HepG2 (cell line): ENCODE measurements around the gene PMVK. TPM values are rescaled to one million over a fixed set of nuclear protein-coding genes. Genes with fewer than 3 reads are reported as not detected.

Experiments
- ARHGAP35 ChIP-seq: sonication (generic); formaldehyde crosslinking; IDR thresholded peaks from 2 replicates; pipeline ENCODE4 v1.9.0; 2022; ENCODE audit warnings: mild to moderate bottlenecking, inconsistent platforms, moderate library complexity, missing genetic modification reagents, borderline replicate concordance
- ATF2 ChIP-seq: sonication (generic); formaldehyde crosslinking; IDR thresholded peaks from 2 replicates; pipeline ENCODE4 v1.4.0; 2020; ENCODE audit warnings: missing genetic modification reagents
- CC2D1A ChIP-seq: sonication (generic); formaldehyde crosslinking; IDR thresholded peaks from 2 replicates; pipeline ENCODE4 v1.8.1; 2023; ENCODE audit warnings: mild to moderate bottlenecking, missing genetic modification reagents
- CCAR2 ChIP-seq: fragments of 200-400 bp; formaldehyde crosslinking; optimal IDR thresholded peaks from 2 replicates; pipeline ENCODE3; 2018; ENCODE audit warnings: low read depth, mild to moderate bottlenecking, low read length, moderate library complexity
- FOXA1 ChIP-seq, 2 experiments: fragments of 450-650 bp in 1 of 2; sonication (generic) in 1 of 2; formaldehyde crosslinking in 1 of 2; IDR thresholded peaks; 2 replicates each; pipeline versions ENCODE4 v1.4.0 to v1.6.1; 2016 to 2020; ENCODE audit warnings: missing genetic modification reagents in 1 of 2
- SAFB2 ChIP-seq: sonication (generic); formaldehyde crosslinking; IDR thresholded peaks from 2 replicates; pipeline ENCODE4 v1.5.1; 2020; ENCODE audit warnings: missing genetic modification reagents, low read depth, mild to moderate bottlenecking, borderline replicate concordance
- TRIM24 ChIP-seq: sonication (generic); formaldehyde crosslinking; IDR thresholded peaks from 2 replicates; pipeline ENCODE4 v1.8.0; 2022; ENCODE audit warnings: mild to moderate bottlenecking, missing genetic modification reagents
- ZMYM3 ChIP-seq: sonication (generic); formaldehyde crosslinking; IDR thresholded peaks from 2 replicates; pipeline ENCODE4 v1.5.1; 2020; ENCODE audit warnings: mild to moderate bottlenecking, missing genetic modification reagents
- ZNF138 ChIP-seq: sonication (generic); formaldehyde crosslinking; IDR thresholded peaks from 2 replicates; pipeline ENCODE4 v1.5.0; 2020; ENCODE audit warnings: mild to moderate bottlenecking, low read depth, missing genetic modification reagents
- ZNF350 ChIP-seq: sonication (generic); formaldehyde crosslinking; IDR thresholded peaks from 2 replicates; pipeline ENCODE4 v1.4.0; 2020; ENCODE audit warnings: mild to moderate bottlenecking, low read depth, missing genetic modification reagents, borderline replicate concordance
- ZNF563 ChIP-seq: sonication (generic); formaldehyde crosslinking; IDR thresholded peaks from 2 replicates; pipeline ENCODE4 v1.8.0; 2022; ENCODE audit warnings: mild to moderate bottlenecking, moderate library complexity, missing genetic modification reagents
- ZNF569 ChIP-seq: sonication (generic); formaldehyde crosslinking; IDR thresholded peaks from 2 replicates; pipeline ENCODE4 v1.5.0; 2020; ENCODE audit warnings: mild to moderate bottlenecking, missing genetic modification reagents, moderate library complexity, borderline replicate concordance
- ZNF652 ChIP-seq: IDR thresholded peaks from 2 replicates; pipeline ENCODE4 v1.6.1; 2016; ENCODE audit warnings: low read depth, borderline replicate concordance
- ZNF724P ChIP-seq: sonication (generic); formaldehyde crosslinking; IDR thresholded peaks from 2 replicates; pipeline ENCODE4 v1.8.0; 2022; ENCODE audit warnings: missing genetic modification reagents, borderline replicate concordance
- ZNF766 ChIP-seq: sonication (generic); formaldehyde crosslinking; IDR thresholded peaks from 2 replicates; pipeline ENCODE4 v1.5.0; 2020; ENCODE audit warnings: missing genetic modification reagents, borderline replicate concordance
- ZNF770 ChIP-seq: sonication (generic); formaldehyde crosslinking; IDR thresholded peaks from 2 replicates; pipeline ENCODE4 v1.5.0; 2020; ENCODE audit warnings: mild to moderate bottlenecking, missing genetic modification reagents
- ZNF800 ChIP-seq: sonication (generic); formaldehyde crosslinking; IDR thresholded peaks from 2 replicates; pipeline ENCODE4 v1.4.0; 2020; ENCODE audit warnings: missing genetic modification reagents
- ZNF83 ChIP-seq: sonication (generic); formaldehyde crosslinking; IDR thresholded peaks from 2 replicates; pipeline ENCODE4 v1.4.0; 2020; ENCODE audit warnings: missing genetic modification reagents, mild to moderate bottlenecking, borderline replicate concordance
- polyA plus RNA-seq, 8 experiments: library from polyadenylated mRNA; depleted of rRNA in 3 of 8; stranded (reverse) in 7 of 8; unstranded in 1 of 8; fragments of >200 nt; fragmentation: Illumina TruSeq in 4 of 8; extraction: Trizol in 4 of 8; gene quantifications; 2 replicates each; pipeline versions ENCODE4 v1.2.1 to v1.2.3, GENCODE V29; 2011 to 2016; ENCODE audit warnings: low read depth in 4 of 8, missing spikeins in 1 of 8, mixed read lengths in 1 of 8; ENCODE audit not compliant: insufficient read depth in 1 of 8
- total RNA-seq, 5 experiments: library from RNA; depleted of rRNA; stranded (reverse); fragments of >200 nt; fragmentation: Illumina TruSeq; extraction: Trizol; gene quantifications; 2 replicates each; pipeline ENCODE4 v1.2.3, GENCODE V29; 2016; ENCODE audit warnings: low read depth in 1 of 5
- TF ChIP-seq, protein P1 (sequence below): sonication (generic); formaldehyde crosslinking; IDR thresholded peaks from 2 replicates; pipeline ENCODE4 v1.4.0; 2020; ENCODE audit warnings: missing genetic modification reagents
- TF ChIP-seq, protein P2 (sequence below): sonication (generic); formaldehyde crosslinking; IDR thresholded peaks from 2 replicates; pipeline ENCODE4 v1.8.0; 2022; ENCODE audit warnings: mild to moderate bottlenecking, missing genetic modification reagents, moderate library complexity
- TF ChIP-seq, protein P3 (sequence below): IDR thresholded peaks from 2 replicates; pipeline ENCODE4 v1.6.1; 2016; ENCODE audit warnings: mild to moderate bottlenecking, missing biosample characterization, missing genetic modification reagents

The PMVK gene
- total and polyA plus RNA-seq, 2 of the 13 experiments (the other 11 are each of a cell fraction or from before 2014, with no cell fraction given) = 3.9 to 12.6 TPM

DNA sequence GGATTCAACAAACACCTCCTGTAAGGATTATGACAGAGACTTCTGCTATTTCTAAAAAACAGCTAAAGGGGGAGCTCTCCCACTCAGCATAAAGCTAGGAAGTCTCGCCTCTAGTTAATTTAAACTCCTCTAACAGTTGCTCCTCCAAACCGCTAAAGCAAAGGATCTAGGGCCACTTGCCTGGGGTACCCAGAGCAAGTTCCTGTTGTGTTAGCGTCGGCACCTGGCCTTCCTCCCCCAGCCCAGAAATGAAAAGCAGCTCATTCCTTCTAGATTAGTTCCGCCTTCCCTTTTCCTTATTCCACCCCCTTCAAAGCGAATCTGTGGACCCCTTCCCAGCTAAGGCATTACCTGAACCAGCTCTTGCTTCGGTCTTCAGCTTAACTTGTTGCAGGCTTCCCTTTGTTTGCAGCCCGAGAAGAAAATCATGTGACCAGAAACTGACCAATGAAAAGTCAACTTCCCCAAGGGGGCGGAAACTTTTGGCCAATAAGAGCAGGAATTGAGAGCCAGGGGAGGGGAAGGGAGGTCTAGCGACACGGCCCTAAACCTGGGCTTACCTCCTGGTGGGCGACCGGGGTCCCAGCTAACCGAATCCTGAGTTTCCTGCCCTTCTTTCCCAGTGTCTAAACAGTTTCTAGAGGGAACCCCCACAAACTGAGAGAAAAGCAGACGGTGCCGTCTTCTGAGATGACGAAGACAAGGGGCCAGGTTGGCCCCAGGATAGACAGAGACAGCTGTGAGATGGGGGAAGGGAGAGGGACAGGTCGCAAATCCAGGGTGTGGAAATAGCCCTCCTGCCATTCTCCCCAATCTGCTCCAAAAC, 19.4 kb upstream of the PMVK start, which contains the start of gene PBXIP1 (continued):
- TF ChIP-seq, protein P1, sequence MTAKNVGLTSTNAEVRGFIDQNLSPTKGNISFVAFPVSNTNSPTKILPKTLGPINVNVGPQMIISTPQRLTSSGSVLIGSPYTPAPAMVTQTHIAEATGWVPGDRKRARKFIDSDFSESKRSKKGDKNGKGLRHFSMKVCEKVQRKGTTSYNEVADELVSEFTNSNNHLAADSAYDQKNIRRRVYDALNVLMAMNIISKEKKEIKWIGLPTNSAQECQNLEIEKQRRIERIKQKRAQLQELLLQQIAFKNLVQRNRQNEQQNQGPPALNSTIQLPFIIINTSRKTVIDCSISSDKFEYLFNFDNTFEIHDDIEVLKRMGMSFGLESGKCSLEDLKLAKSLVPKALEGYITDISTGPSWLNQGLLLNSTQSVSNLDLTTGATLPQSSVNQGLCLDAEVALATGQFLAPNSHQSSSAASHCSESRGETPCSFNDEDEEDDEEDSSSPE (CRISPR knock-in tag) = no peak
- TF ChIP-seq CC2D1A (CRISPR knock-in tag) (no peak), ZNF766 (CRISPR knock-in tag) (no peak), FOXA1 (IDR thresholded peaks at IDR 0.05) (no peak), FOXA1 (CRISPR knock-in tag; IDR thresholded peaks at IDR 0.05) (no peak), ZNF724P (CRISPR knock-in tag) (no peak), ZNF770 (CRISPR knock-in tag) (no peak), ZNF652 (CRISPR knock-in tag) (no peak), ZMYM3 (CRISPR knock-in tag) (no peak), ZNF569 (CRISPR knock-in tag) (no peak), ARHGAP35 (no peak), ZNF800 (CRISPR knock-in tag) (no peak), ZNF83 (no peak), ZNF350 (CRISPR knock-in tag) (no peak), ATF2 (CRISPR knock-in tag) (no peak), SAFB2 (CRISPR knock-in tag) (no peak), CCAR2 (no peak), TRIM24 (CRISPR knock-in tag) (no peak), ZNF563 (CRISPR knock-in tag) (no peak), ZNF138 (CRISPR knock-in tag) (no peak)
- TF ChIP-seq, protein P2, sequence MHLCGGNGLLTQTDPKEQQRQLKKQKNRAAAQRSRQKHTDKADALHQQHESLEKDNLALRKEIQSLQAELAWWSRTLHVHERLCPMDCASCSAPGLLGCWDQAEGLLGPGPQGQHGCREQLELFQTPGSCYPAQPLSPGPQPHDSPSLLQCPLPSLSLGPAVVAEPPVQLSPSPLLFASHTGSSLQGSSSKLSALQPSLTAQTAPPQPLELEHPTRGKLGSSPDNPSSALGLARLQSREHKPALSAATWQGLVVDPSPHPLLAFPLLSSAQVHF (CRISPR knock-in tag) = no peak
- TF ChIP-seq, protein P3, sequence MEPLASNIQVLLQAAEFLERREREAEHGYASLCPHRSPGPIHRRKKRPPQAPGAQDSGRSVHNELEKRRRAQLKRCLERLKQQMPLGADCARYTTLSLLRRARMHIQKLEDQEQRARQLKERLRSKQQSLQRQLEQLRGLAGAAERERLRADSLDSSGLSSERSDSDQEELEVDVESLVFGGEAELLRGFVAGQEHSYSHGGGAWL = no peak
